ENCODE results near the gene GRID2IP.

The GRID2IP gene

DNA sequence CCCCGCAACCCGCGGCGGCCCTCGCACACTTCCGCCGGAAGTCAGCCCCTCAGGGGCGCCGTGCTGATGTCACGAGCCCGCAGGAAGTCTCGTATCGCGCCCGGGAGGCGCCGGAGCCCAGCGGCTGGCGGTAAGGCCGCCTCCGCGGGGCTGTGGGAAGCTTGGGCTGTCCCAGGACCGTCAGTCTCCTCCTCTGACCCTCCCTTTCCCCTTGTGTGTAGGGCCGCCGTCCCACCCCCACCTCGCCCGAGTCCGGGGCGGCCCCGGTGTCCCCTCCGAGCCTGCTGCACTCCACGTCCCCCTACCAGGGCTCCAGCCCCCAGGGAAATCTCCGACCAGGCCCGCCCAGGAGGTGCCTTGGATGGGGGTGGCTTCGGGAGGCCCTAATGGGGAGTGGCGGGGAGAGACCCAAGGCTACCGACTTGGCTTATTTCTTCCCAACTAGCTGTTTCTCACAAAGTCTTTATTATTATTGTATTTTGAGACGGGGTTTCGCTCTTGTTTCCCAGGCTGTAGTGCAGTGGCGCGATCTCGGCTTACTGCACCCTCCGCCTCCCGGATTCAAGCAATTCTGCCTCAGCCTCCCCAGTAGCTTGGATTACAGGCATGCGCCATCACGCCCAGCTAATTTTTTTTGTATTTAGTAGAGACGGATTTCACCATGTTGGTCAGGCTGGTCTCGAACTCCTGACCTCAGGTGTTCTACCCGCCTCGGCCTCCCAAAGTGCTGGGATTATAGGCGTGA, 26.3 kb upstream of the GRID2IP start, which contains the start of gene ZDHHC4 (continued):
- TF ChIP-seq, protein P1, sequence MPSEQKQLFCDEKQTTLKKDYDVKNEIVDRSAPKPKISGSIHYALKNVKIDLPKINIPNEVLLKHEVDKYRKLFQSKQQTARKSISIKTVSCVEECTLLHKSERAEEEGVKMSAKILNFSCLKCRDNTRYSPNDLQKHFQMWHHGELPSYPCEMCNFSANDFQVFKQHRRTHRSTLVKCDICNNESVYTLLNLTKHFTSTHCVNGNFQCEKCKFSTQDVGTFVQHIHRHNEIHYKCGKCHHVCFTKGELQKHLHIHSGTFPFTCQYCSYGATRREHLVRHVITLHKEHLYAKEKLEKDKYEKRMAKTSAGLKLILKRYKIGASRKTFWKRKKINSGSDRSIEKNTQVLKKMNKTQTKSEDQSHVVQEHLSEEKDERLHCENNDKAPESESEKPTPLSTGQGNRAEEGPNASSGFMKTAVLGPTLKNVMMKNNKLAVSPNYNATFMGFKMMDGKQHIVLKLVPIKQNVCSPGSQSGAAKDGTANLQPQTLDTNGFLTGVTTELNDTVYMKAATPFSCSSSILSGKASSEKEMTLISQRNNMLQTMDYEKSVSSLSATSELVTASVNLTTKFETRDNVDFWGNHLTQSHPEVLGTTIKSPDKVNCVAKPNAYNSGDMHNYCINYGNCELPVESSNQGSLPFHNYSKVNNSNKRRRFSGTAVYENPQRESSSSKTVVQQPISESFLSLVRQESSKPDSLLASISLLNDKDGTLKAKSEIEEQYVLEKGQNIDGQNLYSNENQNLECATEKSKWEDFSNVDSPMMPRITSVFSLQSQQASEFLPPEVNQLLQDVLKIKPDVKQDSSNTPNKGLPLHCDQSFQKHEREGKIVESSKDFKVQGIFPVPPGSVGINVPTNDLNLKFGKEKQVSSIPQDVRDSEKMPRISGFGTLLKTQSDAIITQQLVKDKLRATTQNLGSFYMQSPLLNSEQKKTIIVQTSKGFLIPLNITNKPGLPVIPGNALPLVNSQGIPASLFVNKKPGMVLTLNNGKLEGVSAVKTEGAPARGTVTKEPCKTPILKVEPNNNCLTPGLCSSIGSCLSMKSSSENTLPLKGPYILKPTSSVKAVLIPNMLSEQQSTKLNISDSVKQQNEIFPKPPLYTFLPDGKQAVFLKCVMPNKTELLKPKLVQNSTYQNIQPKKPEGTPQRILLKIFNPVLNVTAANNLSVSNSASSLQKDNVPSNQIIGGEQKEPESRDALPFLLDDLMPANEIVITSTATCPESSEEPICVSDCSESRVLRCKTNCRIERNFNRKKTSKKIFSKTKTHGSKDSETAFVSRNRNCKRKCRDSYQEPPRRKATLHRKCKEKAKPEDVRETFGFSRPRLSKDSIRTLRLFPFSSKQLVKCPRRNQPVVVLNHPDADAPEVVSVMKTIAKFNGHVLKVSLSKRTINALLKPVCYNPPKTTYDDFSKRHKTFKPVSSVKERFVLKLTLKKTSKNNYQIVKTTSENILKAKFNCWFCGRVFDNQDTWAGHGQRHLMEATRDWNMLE (tag by site-specific recombination; conservative IDR thresholded peaks at IDR 0.05; ENCODE audit: low read depth), result peak; percentile 64
- TF ChIP-seq, protein P2, sequence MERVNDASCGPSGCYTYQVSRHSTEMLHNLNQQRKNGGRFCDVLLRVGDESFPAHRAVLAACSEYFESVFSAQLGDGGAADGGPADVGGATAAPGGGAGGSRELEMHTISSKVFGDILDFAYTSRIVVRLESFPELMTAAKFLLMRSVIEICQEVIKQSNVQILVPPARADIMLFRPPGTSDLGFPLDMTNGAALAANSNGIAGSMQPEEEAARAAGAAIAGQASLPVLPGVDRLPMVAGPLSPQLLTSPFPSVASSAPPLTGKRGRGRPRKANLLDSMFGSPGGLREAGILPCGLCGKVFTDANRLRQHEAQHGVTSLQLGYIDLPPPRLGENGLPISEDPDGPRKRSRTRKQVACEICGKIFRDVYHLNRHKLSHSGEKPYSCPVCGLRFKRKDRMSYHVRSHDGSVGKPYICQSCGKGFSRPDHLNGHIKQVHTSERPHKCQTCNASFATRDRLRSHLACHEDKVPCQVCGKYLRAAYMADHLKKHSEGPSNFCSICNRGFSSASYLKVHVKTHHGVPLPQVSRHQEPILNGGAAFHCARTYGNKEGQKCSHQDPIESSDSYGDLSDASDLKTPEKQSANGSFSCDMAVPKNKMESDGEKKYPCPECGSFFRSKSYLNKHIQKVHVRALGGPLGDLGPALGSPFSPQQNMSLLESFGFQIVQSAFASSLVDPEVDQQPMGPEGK (tag by site-specific recombination; IDR thresholded peaks at IDR 0.05), result peak; percentile 81
- peak; percentile 87 for TF ChIP-seq GLIS2 (tag by site-specific recombination; IDR thresholded peaks at IDR 0.05)
- TF ChIP-seq OVOL3 (tag by site-specific recombination; IDR thresholded peaks at IDR 0.05), result no peak
- TF ChIP-seq REPIN1 (tag by site-specific recombination; IDR thresholded peaks at IDR 0.05; ENCODE audit: low read depth), result peak; percentile 54; the same call in 1 of the 2 replicates
- TF ChIP-seq ZNF138 (tag by site-specific recombination; IDR thresholded peaks at IDR 0.05; ENCODE audit: borderline replicate concordance), result no peak
- no peak for TF ChIP-seq ZNF621 (tag by site-specific recombination; IDR thresholded peaks at IDR 0.05)
- TF ChIP-seq, protein P3, sequence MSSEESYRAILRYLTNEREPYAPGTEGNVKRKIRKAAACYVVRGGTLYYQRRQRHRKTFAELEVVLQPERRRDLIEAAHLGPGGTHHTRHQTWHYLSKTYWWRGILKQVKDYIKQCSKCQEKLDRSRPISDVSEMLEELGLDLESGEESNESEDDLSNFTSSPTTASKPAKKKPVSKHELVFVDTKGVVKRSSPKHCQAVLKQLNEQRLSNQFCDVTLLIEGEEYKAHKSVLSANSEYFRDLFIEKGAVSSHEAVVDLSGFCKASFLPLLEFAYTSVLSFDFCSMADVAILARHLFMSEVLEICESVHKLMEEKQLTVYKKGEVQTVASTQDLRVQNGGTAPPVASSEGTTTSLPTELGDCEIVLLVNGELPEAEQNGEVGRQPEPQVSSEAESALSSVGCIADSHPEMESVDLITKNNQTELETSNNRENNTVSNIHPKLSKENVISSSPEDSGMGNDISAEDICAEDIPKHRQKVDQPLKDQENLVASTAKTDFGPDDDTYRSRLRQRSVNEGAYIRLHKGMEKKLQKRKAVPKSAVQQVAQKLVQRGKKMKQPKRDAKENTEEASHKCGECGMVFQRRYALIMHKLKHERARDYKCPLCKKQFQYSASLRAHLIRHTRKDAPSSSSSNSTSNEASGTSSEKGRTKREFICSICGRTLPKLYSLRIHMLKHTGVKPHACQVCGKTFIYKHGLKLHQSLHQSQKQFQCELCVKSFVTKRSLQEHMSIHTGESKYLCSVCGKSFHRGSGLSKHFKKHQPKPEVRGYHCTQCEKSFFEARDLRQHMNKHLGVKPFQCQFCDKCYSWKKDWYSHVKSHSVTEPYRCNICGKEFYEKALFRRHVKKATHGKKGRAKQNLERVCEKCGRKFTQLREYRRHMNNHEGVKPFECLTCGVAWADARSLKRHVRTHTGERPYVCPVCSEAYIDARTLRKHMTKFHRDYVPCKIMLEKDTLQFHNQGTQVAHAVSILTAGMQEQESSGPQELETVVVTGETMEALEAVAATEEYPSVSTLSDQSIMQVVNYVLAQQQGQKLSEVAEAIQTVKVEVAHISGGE (tag by site-specific recombination; conservative IDR thresholded peaks at IDR 0.05; ENCODE audit: low read depth), result peak; percentile 96
- TF ChIP-seq ZFP37 (tag by site-specific recombination; IDR thresholded peaks at IDR 0.05), result 0 out of 2 replicates have a peak, but pooled peaks have one; percentile 58
- no peak for TF ChIP-seq ZNF677 (tag by site-specific recombination; IDR thresholded peaks at IDR 0.05)
- peak; percentile 94 for TF ChIP-seq SP2 (tag by site-specific recombination; IDR thresholded peaks at IDR 0.05)
- peak; percentile 44; the same call in 1 of the 2 replicates for TF ChIP-seq ZNF561 (tag by site-specific recombination; IDR thresholded peaks at IDR 0.05; ENCODE audit: borderline replicate concordance)
- peak; percentile 93 for TF ChIP-seq ZNF423 (tag by site-specific recombination; IDR thresholded peaks at IDR 0.05)
- TF ChIP-seq MYNN (tag by site-specific recombination; IDR thresholded peaks at IDR 0.05; ENCODE audit: borderline replicate concordance), result no peak
- TF ChIP-seq HIC1 (tag by site-specific recombination; IDR thresholded peaks at IDR 0.05), result no peak; the same call in 1 of the 2 replicates
- peak; percentile 78 for TF ChIP-seq KLF16 (tag by site-specific recombination; IDR thresholded peaks at IDR 0.05)

Measured in HEK293 (cell line).